Fibroblast of lung (primary cell): Measurements from ENCODE around the gene NR3C1. TPM values are rescaled to one million over a fixed set of nuclear protein-coding genes. Genes with fewer than 3 reads are reported as not detected.

Experiments
- DNase-seq, 2 donors: peaks; one replicate each; pipeline versions ENCODE4 v3.0.0 to v3.0.0-alpha.2; 2010; ENCODE audit warnings: low read depth in 2 of 2
- H2AFZ ChIP-seq: 2 replicates; pipeline ENCODE4 v1.5.1; 2012; ENCODE audit warnings: low read length, control low read depth, inconsistent platforms
- H3K27ac ChIP-seq: 2 replicates; pipeline ENCODE4 v1.5.1; 2011; ENCODE audit warnings: low read length, control low read depth; ENCODE audit not compliant: insufficient read depth
- H3K27me3 ChIP-seq: 2 replicates; pipeline ENCODE4 v1.5.1; 2011; ENCODE audit warnings: mild to moderate bottlenecking, low read length; ENCODE audit not compliant: control insufficient read depth, insufficient read depth
- H3K36me3 ChIP-seq: 2 replicates; pipeline ENCODE4 v1.5.1; 2011; ENCODE audit warnings: low read length; ENCODE audit not compliant: control insufficient read depth, insufficient read depth
- H3K4me1 ChIP-seq: 2 replicates; pipeline ENCODE4 v1.5.1; 2011; ENCODE audit warnings: low read length; ENCODE audit not compliant: control insufficient read depth, insufficient read depth; ENCODE audit errors: extremely low read depth
- H3K4me2 ChIP-seq: 2 replicates; pipeline ENCODE4 v1.5.1; 2011; ENCODE audit warnings: low read length, control low read depth; ENCODE audit not compliant: insufficient read depth; ENCODE audit errors: extremely low read depth
- H3K4me3 ChIP-seq, 4 experiments: fragments of 200-600 bp in 1 of 4; sonication (generic) in 1 of 4; replicated peaks in 1 of 4; 2 replicates each; pipeline ENCODE4 v1.5.1; 2011 to 2016; ENCODE audit warnings: low read length in 4 of 4, low read depth in 3 of 4, mild to moderate bottlenecking in 3 of 4, control low read depth in 2 of 4, inconsistent platforms in 1 of 4, mixed read lengths in 1 of 4; ENCODE audit not compliant: insufficient read depth in 1 of 4; ENCODE audit errors: control extremely low read depth in 1 of 4
- H3K79me2 ChIP-seq: 2 replicates; pipeline ENCODE4 v1.5.1; 2012; ENCODE audit warnings: mild to moderate bottlenecking, low read length, inconsistent platforms; ENCODE audit not compliant: control insufficient read depth, insufficient read depth
- H3K9ac ChIP-seq: 2 replicates; pipeline ENCODE4 v1.5.1; 2011; ENCODE audit warnings: mild to moderate bottlenecking, low read length, control low read depth; ENCODE audit not compliant: insufficient read depth
- H3K9me3 ChIP-seq: 2 replicates; pipeline ENCODE4 v1.5.1; 2012; ENCODE audit warnings: low read depth, low read length; ENCODE audit not compliant: control insufficient read depth, insufficient read depth
- H4K20me1 ChIP-seq: 2 replicates; pipeline ENCODE4 v1.5.1; 2011; ENCODE audit warnings: low read length; ENCODE audit not compliant: control insufficient read depth, insufficient read depth; ENCODE audit errors: extremely low read depth
- CTCF ChIP-seq, 2 donors: IDR thresholded peaks in 1 of 2; conservative IDR thresholded peaks in 1 of 2; 1 replicate in 1 of 2; 2 replicates in 1 of 2; pipeline ENCODE4 v1.5.1; 2011 to 2012; ENCODE audit warnings: low read length in 2 of 2, control low read depth in 1 of 2, inconsistent platforms in 1 of 2, low read depth in 1 of 2, mild to moderate bottlenecking in 1 of 2
- EZH2 ChIP-seq: IDR thresholded peaks from 2 replicates; pipeline ENCODE4 v1.5.1; 2012; ENCODE audit warnings: low read length, control low read depth, mild to moderate bottlenecking; ENCODE audit errors: missing control alignments
- polyA plus RNA-seq, 2 donors: library from polyadenylated mRNA; depleted of rRNA in 1 of 2; stranded (reverse) in 1 of 2; unstranded in 1 of 2; fragments of >200 nt; gene quantifications; 2 replicates each; pipeline ENCODE4 v1.2.1, GENCODE V29; 2011 to 2012; ENCODE audit warnings: missing spikeins in 1 of 2
- total RNA-seq: library from RNA; depleted of rRNA; stranded (reverse); fragments of >200 nt; gene quantifications from 2 replicates; pipeline ENCODE4 v1.2.1, GENCODE V29; 2014

Gene NR3C1
- total and polyA plus RNA-seq, 2 donors (not counting 1 experiment from before 2014, with no cell fraction given): 85.3 to 126 TPM

- no peak for DNase-seq
- H3K4me3 ChIP-seq: no peak overlapping the region
- no peaks in the 10 kb centered on the region for H4K20me1 ChIP-seq
- no peak for TF ChIP-seq CTCF (conservative IDR thresholded peaks at IDR 0.05 in 1 of 2, IDR thresholded peaks at IDR 0.05 in 1 of 2; ENCODE audit: low read depth in 1 of 2, low read length in 2 of 2)
- no peak for TF ChIP-seq EZH2
- no peaks in the 10 kb centered on the region for H3K9me3 ChIP-seq
- H2AFZ ChIP-seq: no peak overlapping the region
- no peaks in the 10 kb centered on the region for H3K27me3 ChIP-seq
- H3K27ac ChIP-seq: no peak overlapping the region
- H3K4me2 ChIP-seq: no peak overlapping the region
- H3K36me3 ChIP-seq: peaks cover 2% of the 10 kb centered on the region
- H3K9ac ChIP-seq: no peak overlapping the region
- H3K79me2 ChIP-seq: peaks cover 5% of the 10 kb centered on the region
- no peaks in the 10 kb centered on the region for H3K4me1 ChIP-seq
Measured at GRCh38 chr5:143284521-143284920, 119.0 kb downstream of the NR3C1 start.

GRCh38 chr5:143284002-143284401, 119.5 kb downstream of the NR3C1 start:
- Histone ChIP-seq H3K27me3 (no peaks in the 10 kb centered on the region), H3K27ac (no peak overlapping the region), H3K9ac (no peak overlapping the region), H2AFZ (no peak overlapping the region), H3K9me3 (no peaks in the 10 kb centered on the region), H3K36me3 (peaks cover 2% of the 10 kb centered on the region), H3K4me3 (no peak overlapping the region), H3K79me2 (peaks cover 5% of the 10 kb centered on the region), H4K20me1 (no peaks in the 10 kb centered on the region), H3K4me2 (no peak overlapping the region), H3K4me1 (no peaks in the 10 kb centered on the region)
- no peak for TF ChIP-seq CTCF (conservative IDR thresholded peaks at IDR 0.05 in 1 of 2, IDR thresholded peaks at IDR 0.05 in 1 of 2; ENCODE audit: low read depth in 1 of 2, low read length in 2 of 2)
- TF ChIP-seq EZH2: no peak
- DNase-seq: no peak

- Histone ChIP-seq H3K4me3 (no peak overlapping the region), H2AFZ (no peak overlapping the region), H3K9me3 (no peaks in the 10 kb centered on the region), H3K79me2 (no peaks in the 10 kb centered on the region), H3K27ac (no peak overlapping the region), H3K27me3 (no peaks in the 10 kb centered on the region), H3K4me2 (no peak overlapping the region), H4K20me1 (no peaks in the 10 kb centered on the region), H3K36me3 (peaks cover 2% of the 10 kb centered on the region), H3K4me1 (no peaks in the 10 kb centered on the region), H3K9ac (no peak overlapping the region)
- DNase-seq: no peak
- TF ChIP-seq EZH2: no peak
- TF ChIP-seq CTCF (conservative IDR thresholded peaks at IDR 0.05 in 1 of 2, IDR thresholded peaks at IDR 0.05 in 1 of 2; ENCODE audit: low read depth in 1 of 2, low read length in 2 of 2): no peak
Measured at GRCh38 chr5:143281226-143281625, 122.3 kb downstream of the NR3C1 start.
